HEK293T (cell line): Measurements from ENCODE around the gene SLC9A9.

ENCODE experiments used
- ARNT ChIP-seq: fragments of 450-650 bp; IDR thresholded peaks from 2 replicates; pipeline ENCODE4 v1.6.1; 2017; ENCODE audit warnings: mild to moderate bottlenecking
- BHLHE40 ChIP-seq: fragments of 450-650 bp; IDR thresholded peaks from 2 replicates; pipeline ENCODE4 v1.6.1; 2016; ENCODE audit warnings: mild to moderate bottlenecking, moderate library complexity, borderline replicate concordance
- FOXA1 ChIP-seq: fragments of 450-650 bp; IDR thresholded peaks from 2 replicates; pipeline ENCODE4 v1.6.1; 2016; ENCODE audit warnings: mild to moderate bottlenecking
- NFRKB ChIP-seq: fragments of 450-650 bp; IDR thresholded peaks from 2 replicates; pipeline ENCODE4 v1.6.1; 2016; ENCODE audit warnings: mild to moderate bottlenecking, moderate library complexity
- SP1 ChIP-seq: fragments of 450-650 bp; IDR thresholded peaks from 2 replicates; pipeline ENCODE4 v1.6.1; 2017

- TF ChIP-seq NFRKB (no peak), ARNT (no peak), SP1 (no peak), BHLHE40 (no peak), FOXA1 (no peak)
Measured at GRCh38 chr3:143727391-143727790, 120.9 kb downstream of the SLC9A9 start.
